SK-MEL-5 (cell line): ENCODE measurements around the gene MFAP3. TPM values are rescaled to one million over a fixed set of nuclear protein-coding genes. Genes with fewer than 3 reads are reported as not detected.
"Not testable (repeated sequence)": the region's sequence is repeated elsewhere in the genome, so short reads cannot be mapped to it uniquely, and the experiment has no call there.

Experiments used
- DNase-seq: peaks from one replicate; pipeline ENCODE4 v3.0.0-alpha.2; 2016; ENCODE audit warnings: low read depth, low spot score
- in situ Hi-C: cut with HindIII; loops from 2 replicates; pipeline ENCODE4 v1.10.0; 2016; ENCODE audit warnings: low sequenced_read_pairs, high pct_unique_total_duplicates, low pct_unique_long_range_greater_than_20kb
- total RNA-seq: library from RNA; depleted of rRNA; stranded (reverse); fragments of >200 nt; shearing (Covaris generic); gene quantifications from 2 replicates; pipeline ENCODE4 v1.2.3, GENCODE V29; 2014

MFAP3 gene
- total RNA-seq, 1 experiment from 2014 or later = 32.2 TPM

- no peak for DNase-seq
- in situ Hi-C loops = no loop called here
Observed at GRCh38 chr5:154044099-154044498, 5.3 kb downstream of the MFAP3 start.

- no peak for DNase-seq
- in situ Hi-C loops = no loop called here
Observed at GRCh38 chr5:154044581-154044980, 5.8 kb downstream of the MFAP3 start.

DNA sequence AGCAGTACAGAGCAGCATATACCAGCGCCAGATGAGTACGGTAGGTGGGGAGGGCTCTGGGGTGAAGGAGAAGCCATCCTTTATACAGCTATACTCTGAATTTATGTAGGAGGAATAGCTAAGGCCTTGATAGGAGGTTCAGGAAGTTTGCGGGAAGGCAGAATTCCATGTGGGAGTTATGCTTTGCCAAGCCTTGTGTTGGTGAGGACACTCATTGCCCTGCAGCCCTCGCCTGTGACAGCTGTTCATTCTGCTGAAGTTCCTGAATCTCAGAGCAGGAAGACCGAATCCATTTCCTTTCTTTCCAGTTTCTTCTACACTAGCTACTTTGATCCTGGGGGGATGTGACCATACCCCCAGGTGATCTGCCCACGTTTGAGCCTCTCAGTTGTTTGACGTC, 7.7 kb downstream of the MFAP3 start:
- no peak for DNase-seq
- in situ Hi-C loops = no loop called here

GRCh38 chr5:154047324-154047723, 8.6 kb downstream of the MFAP3 start:
- no peak for DNase-seq
- in situ Hi-C loops = no loop called here

- in situ Hi-C loops = no loop called here
- no peak for DNase-seq
Observed at GRCh38 chr5:154049636-154050035, 10.9 kb downstream of the MFAP3 start.

DNA sequence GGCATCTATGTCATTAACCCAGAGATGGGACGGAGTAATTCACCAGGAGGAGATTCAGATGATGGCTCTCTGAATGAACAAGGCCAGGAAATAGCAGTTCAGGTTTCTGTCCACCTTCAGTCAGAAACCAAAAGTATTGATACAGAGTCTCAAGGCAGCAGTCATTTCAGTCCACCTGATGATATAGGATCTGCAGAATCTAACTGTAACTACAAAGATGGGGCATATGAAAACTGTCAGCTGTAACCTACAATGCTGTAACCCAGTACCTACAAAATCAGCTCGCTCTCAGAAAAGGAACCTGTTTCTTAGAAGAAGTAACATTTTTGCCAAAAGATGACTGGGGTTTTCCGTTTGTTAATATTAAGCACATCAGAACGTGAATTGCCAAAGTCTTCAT, 14.7 kb downstream of the MFAP3 start:
- no peak for DNase-seq
- in situ Hi-C loops = no loop called here

DNA sequence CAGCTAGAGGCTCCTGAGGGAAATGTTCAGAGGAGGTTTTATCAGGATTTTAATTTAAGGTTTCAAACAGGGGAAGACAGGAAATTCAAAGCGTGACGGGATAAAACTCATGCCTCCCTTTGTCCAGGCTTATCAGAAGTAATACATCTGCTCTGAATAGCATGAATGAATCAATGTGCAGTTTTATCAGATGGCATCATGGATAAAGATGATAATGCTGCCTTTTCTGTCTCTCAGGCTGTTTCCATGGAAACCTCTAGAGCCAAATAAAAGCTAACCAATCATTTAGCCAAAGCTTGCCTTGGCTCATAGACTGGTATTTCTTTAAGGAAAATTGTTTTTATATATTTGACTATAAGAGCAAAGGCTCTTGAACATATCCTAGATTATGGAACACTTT, 16.4 kb downstream of the MFAP3 start:
- no peak for DNase-seq
- in situ Hi-C loops = no loop called here

DNA sequence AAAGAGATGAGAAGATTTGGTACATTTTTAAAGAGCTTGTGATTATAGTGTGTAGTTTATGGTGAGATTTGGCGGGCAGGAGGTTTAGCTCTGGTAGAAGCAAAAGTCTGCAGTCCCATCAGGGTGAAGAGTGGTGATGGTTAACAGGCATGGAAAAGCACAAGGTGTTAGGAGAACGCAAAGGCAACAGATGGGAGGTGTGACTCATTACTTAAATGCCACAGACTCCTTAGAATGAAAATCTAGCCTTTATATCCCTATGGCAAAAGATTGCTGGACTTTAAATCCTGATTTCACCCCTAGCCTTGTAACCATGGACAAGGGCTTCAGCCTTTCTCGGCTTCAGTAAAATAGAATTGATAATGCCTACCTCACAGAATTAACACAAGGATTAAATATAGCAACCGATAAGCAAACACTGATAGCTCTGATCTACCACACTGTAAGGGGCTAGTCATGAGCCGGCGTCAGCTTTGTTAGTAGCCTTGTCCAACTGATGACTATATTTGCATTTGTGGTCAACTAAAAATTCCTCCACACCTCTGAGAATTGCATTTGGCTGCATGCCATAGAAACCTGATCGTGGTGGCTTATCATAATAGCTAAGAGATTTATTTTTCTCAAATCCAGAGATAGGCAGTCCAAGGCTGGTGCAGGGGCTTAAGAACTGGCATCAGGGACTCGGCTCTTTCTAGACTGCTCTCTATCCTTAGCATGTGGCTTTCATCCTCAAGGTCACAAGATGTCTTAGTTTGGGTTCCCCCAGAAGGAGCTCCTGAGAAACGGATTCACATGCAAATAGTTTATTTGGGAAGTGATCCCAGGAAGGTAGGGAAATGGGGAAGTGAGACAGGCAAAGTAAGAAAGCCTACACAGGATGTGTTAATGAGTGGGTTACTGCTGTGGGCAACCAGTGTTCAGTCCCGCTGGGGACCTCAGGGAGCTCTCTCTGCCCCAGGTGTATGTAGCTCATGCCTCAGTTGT, 19.6 kb downstream of the MFAP3 start:
- no peak for DNase-seq
- in situ Hi-C loops = no loop called here

- in situ Hi-C loops = no loop called here
- no peak for DNase-seq
Observed at GRCh38 chr5:154059039-154059430, 20.3 kb downstream of the MFAP3 start.

DNA sequence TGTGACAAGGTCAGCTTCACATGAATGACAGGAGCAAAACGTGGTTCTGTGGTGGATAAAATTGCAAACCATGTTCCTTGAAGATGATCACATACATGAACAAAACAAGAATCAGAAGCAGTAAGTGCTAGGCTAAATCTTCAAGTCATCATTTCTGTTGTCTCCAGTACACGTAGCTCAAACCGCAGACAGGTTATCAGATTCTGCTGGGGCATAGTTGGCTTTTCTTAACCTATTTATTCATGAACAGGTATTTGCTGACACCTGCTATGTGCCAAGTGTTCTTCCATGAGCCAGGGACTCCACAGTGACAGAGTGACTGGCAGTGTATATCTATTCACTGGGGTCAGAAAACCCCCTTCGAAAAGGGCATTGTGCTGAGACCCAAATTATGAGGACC, 20.8 kb downstream of the MFAP3 start:
- in situ Hi-C loops = no loop called here
- DNase-seq = no peak

- no peak for DNase-seq
- in situ Hi-C loops = no loop called here
Observed at GRCh38 chr5:154060606-154061005, 21.8 kb downstream of the MFAP3 start.

- in situ Hi-C loops = no loop called here
- no peak for DNase-seq
Observed at GRCh38 chr5:154063372-154063771, 24.6 kb downstream of the MFAP3 start.

DNA sequence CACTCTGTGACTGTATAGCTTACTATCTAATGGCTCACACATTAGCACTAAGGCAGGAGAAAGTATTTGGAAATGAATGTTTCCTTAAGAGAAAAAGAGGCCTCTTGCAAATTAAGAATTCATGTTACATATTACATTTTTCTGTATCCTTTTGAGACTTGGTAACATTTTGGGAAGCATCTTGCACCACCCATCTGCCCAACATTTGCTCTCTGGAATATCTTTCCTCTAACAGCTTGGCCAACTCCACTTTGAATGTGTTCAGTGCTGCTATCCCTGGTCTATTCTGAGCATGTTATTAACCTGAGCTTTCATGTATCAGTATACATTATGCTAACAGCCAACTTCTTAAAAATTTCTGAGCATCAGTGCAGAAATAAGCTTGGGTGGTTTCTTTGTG, 27.2 kb downstream of the MFAP3 start:
- in situ Hi-C loops = no loop called here
- DNase-seq = no peak

GRCh38 chr5:154069854-154070253, 31.1 kb downstream of the MFAP3 start:
- in situ Hi-C loops, DNase-seq: not testable (repeated sequence)

DNA sequence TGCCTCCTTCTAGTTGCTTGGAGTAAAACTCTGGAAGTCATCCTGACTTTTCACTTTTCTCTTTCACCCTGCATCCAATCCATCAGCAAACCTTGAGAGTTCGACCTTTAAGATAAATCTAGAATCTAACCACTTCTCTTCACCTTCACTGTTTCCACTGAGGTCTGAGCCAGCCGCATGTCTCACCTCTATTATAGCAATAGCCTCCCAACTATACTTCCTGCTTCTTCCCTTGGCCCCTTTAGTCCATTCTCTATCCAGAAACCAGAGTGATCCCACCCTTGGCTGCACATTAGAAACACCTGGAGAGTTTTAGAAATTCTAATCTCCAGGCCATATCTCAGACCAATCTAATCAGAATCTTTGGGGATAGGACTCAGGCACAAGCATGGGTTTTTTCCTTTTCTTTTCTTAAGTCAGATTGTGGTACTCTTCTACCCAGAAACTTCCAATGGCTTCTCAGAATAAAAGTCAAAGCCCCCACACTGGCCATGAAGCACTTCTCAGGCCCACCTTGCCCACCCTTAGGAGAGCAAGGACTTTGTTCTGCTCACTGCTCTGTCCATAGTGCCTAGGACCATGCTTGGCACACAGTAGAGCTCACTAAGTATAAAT, 33.1 kb downstream of the MFAP3 start:
- no peak for DNase-seq
- in situ Hi-C loops = no loop called here

GRCh38 chr5:154072414-154073171, 33.8 kb downstream of the MFAP3 start:
- DNase-seq = peak; percentile 79
- in situ Hi-C loops = no loop called here

DNA sequence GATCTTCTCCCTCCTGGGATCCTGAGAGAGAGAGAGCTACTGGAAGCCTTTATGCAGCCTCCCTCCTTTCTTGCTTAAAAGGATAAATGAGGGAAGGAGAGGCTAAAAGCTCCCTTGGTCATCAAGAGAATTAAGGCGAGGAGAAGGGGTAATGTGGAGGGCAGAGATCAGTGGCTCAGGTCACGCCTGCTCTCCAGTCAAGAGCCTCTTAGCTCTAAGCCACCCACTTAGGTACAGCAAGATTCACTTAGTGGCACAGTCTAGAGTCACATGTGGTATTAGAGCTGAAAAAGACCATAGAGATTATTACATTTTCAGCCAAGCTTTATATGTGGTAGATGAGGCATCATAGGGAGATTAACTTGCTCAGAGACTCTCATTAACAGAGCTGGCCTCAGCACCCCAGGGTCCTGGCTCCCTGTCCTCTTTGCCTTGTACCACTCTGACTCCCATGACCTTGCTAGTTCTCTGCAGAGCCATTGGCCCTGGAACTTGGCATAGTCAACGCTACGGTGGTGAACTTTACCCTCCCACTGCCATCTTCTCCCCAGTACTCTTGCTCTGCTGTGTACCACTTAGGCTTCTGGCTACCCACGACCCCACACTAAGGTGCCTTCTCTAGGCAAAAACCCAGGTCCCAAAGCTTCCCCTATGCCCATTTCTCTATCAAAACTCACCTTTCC, 37.6 kb downstream of the MFAP3 start:
- in situ Hi-C loops = no loop called here
- no peak for DNase-seq

DNA sequence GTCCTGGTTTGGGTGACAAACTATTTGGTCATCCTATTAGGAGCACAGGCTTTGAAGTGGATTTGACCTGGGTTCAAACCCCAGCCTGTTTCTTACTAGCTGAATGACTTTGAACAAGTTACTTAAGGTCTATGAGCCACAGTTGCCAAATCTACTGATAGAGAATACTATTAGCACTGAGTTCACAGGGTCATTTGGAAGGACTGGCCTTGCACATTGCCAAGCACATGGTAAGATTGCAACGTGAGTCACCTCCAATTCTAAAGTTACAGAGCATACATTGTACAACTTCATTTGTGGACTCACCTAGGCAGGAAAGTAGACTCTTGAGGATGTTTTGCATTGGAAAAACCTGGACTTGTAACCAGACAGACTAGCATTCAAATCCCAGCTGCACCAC, 38.9 kb downstream of the MFAP3 start:
- no peak for DNase-seq
- in situ Hi-C loops = no loop called here
